A549 (cell line): ENCODE results near the gene LBH. TPM values are rescaled to one million over a fixed set of nuclear protein-coding genes. Genes with fewer than 3 reads are reported as not detected.

ENCODE experiments used
- ATAC-seq, 2 experiments: fragments of 200-7000 bp in 1 of 2; fragments of >200 bp in 1 of 2; cut with Nextera tagmentation in 1 of 2; cut with Tn5 transposase in 1 of 2; 3 replicates each; pipeline versions ENCODE4 v1.8.0 to v1.9.1; 2018 to 2020; ENCODE audit warnings: mild to moderate bottlenecking in 1 of 2, moderate library complexity in 1 of 2
- CTCF ChIA-PET: fragments of 300-600 bp; sonication (Branson Sonifier 250); formaldehyde crosslinking; extraction: SDS; loops from one replicate; lab custom pipeline; 2021; ENCODE audit warnings: antibody characterized with exemption, inconsistent platforms; lab: Yijun Ruan, JAX
- POLR2A ChIA-PET: fragments of 350-600 bp; formaldehyde crosslinking; extraction: SDS; loops from one replicate; lab custom pipeline; 2021; ENCODE audit warnings: antibody characterized with exemption, inconsistent platforms; lab: Yijun Ruan, JAX
- DNase-seq, 2 experiments: peaks; one replicate each; pipeline versions ENCODE4 v3.0.0 to v3.0.0-alpha.2; 2011 to 2016; ENCODE audit warnings: low read depth in 1 of 2, low spot score in 1 of 2
- FAIRE-seq: peaks from 2 replicates; lab custom pipeline; 2011; peaks lifted over from hg19 to GRCh38; lab: Jason Lieb, UNC
- H3K27ac ChIP-seq, 2 experiments: fragments of >200 bp; sonication (Bioruptor Twin); formaldehyde crosslinking; 3 replicates each; pipeline ENCODE4 v1.5.1; 2016 to 2017
- H3K4me1 ChIP-seq: fragments of >200 bp; sonication (Bioruptor Twin); formaldehyde crosslinking; 3 replicates; pipeline ENCODE4 v1.6.1; 2016
- H3K4me2 ChIP-seq: fragments of >200 bp; sonication (Bioruptor Twin); formaldehyde crosslinking; 3 replicates; pipeline ENCODE4 v1.6.1; 2016
- H3K4me3 ChIP-seq: fragments of >200 bp; sonication (Bioruptor Twin); formaldehyde crosslinking; 3 replicates; pipeline ENCODE4 v1.5.1; 2016
- H3K9me3 ChIP-seq: fragments of >200 bp; sonication (Bioruptor Twin); formaldehyde crosslinking; 3 replicates; pipeline ENCODE4 v1.6.1; 2016
- CBX8 ChIP-seq: fragments of 200-600 bp; sonication (generic); IDR thresholded peaks from 2 replicates; pipeline ENCODE4 v1.6.1; 2016
- CEBPB ChIP-seq, 2 experiments: fragments of >200 bp in 1 of 2; sonication (Bioruptor Twin) in 1 of 2; formaldehyde crosslinking in 1 of 2; IDR thresholded peaks; 2 replicates each; pipeline ENCODE4 v1.6.1; 2012 to 2016
- CHD4 ChIP-seq: fragments of 200-600 bp; sonication (generic); IDR thresholded peaks from 2 replicates; pipeline ENCODE4 v1.6.1; 2016; ENCODE audit warnings: antibody characterized with exemption, mild to moderate bottlenecking, borderline replicate concordance
- EHMT2 ChIP-seq: fragments of 200-600 bp; sonication (generic); IDR thresholded peaks from 2 replicates; pipeline ENCODE4 v1.6.1; 2016; ENCODE audit warnings: antibody characterized with exemption, low read depth, mild to moderate bottlenecking, moderate library complexity
- FOXS1 ChIP-seq: fragments of 250-450 bp; sonication (Bioruptor Pico); IDR thresholded peaks from 2 replicates; pipeline ENCODE4 v1.5.0; 2020; ENCODE audit warnings: mild to moderate bottlenecking, moderate library complexity
- GATA3 ChIP-seq: IDR thresholded peaks from 2 replicates; pipeline ENCODE4 v1.6.1; 2012; ENCODE audit warnings: borderline replicate concordance
- HOXA7 ChIP-seq: fragments of 250-450 bp; sonication (Bioruptor Pico); IDR thresholded peaks from 2 replicates; pipeline ENCODE4 v1.5.0; 2020; ENCODE audit warnings: mild to moderate bottlenecking, moderate library complexity
- HOXB5 ChIP-seq: fragments of 250-450 bp; sonication (Bioruptor Pico); IDR thresholded peaks from 2 replicates; pipeline ENCODE4 v1.5.0; 2020; ENCODE audit warnings: mild to moderate bottlenecking, moderate library complexity
- JUN ChIP-seq, 2 experiments: fragments of >200 bp; sonication (Bioruptor Twin); formaldehyde crosslinking; IDR thresholded peaks; 2 replicates in 1 of 2; 3 replicates in 1 of 2; pipeline ENCODE4 v1.6.1; 2016 to 2017
- JUNB ChIP-seq: fragments of >200 bp; sonication (Bioruptor Twin); formaldehyde crosslinking; IDR thresholded peaks from 2 replicates; pipeline ENCODE4 v1.6.1; 2016
- MAFK ChIP-seq: fragments of 450-650 bp; IDR thresholded peaks from 2 replicates; pipeline ENCODE4 v1.6.1; 2014; ENCODE audit not compliant: partially characterized antibody
- MAZ ChIP-seq: fragments of 150-350 bp; IDR thresholded peaks from 2 replicates; pipeline ENCODE4 v1.6.1; 2014; ENCODE audit warnings: antibody characterized with exemption, low read depth, low read length, borderline replicate concordance
- MYC ChIP-seq: IDR thresholded peaks from 2 replicates; pipeline ENCODE4 v1.6.1; 2012; ENCODE audit warnings: mild to moderate bottlenecking, inconsistent platforms, low read length, improper control_type of control experiment, borderline replicate concordance
- NPAS2 ChIP-seq: fragments of 250-450 bp; sonication (Bioruptor Pico); IDR thresholded peaks from 2 replicates; pipeline ENCODE4 v1.8.0; 2022; ENCODE audit warnings: mild to moderate bottlenecking, moderate library complexity, borderline replicate concordance
- PHF8 ChIP-seq: fragments of 200-600 bp; sonication (generic); IDR thresholded peaks from 2 replicates; pipeline ENCODE4 v1.6.1; 2016; ENCODE audit warnings: low read depth, mild to moderate bottlenecking, antibody characterized with exemption, moderate library complexity, borderline replicate concordance
- POLR2A ChIP-seq: IDR thresholded peaks from 2 replicates; pipeline ENCODE4 v1.6.1; 2012; ENCODE audit warnings: mild to moderate bottlenecking, low read length
- RARB ChIP-seq: fragments of 250-450 bp; sonication (Bioruptor Pico); IDR thresholded peaks from 2 replicates; pipeline ENCODE4 v1.8.0; 2021; ENCODE audit warnings: mild to moderate bottlenecking, moderate library complexity
- RFX5 ChIP-seq: fragments of 450-650 bp; IDR thresholded peaks from 2 replicates; pipeline ENCODE4 v1.7.1; 2014; ENCODE audit warnings: antibody characterized with exemption, mild to moderate bottlenecking, moderate library complexity
- RNF2 ChIP-seq: fragments of 200-600 bp; sonication (generic); IDR thresholded peaks from 2 replicates; pipeline ENCODE4 v1.6.1; 2016; ENCODE audit warnings: low read depth, mild to moderate bottlenecking, antibody characterized with exemption, moderate library complexity, borderline replicate concordance
- TP53 ChIP-seq: fragments of 250-450 bp; sonication (Bioruptor Pico); IDR thresholded peaks from 2 replicates; pipeline ENCODE4 v1.5.0; 2021; ENCODE audit warnings: mild to moderate bottlenecking, moderate library complexity
- ZFP36 ChIP-seq: fragments of 450-650 bp; IDR thresholded peaks from 2 replicates; pipeline ENCODE4 v1.6.1; 2014; ENCODE audit warnings: borderline replicate concordance; ENCODE audit not compliant: partially characterized antibody
- ZSCAN20 ChIP-seq: fragments of 250-450 bp; sonication (Bioruptor Pico); IDR thresholded peaks from 2 replicates; pipeline ENCODE4 v1.8.0; 2022; ENCODE audit warnings: mild to moderate bottlenecking, moderate library complexity
- WGBS: methylation state at CpG from one replicate; pipeline ENCODE4 v1.1.6; 2017; ENCODE audit errors: missing lambda C conversion rate; 5-methylcytosine and 5-hydroxymethylcytosine counted together
- polyA plus RNA-seq, 4 experiments: library from polyadenylated mRNA; depleted of rRNA in 3 of 4; stranded (reverse); fragments of >200 nt; fragmentation: RNase III in 1 of 4; extraction: RNeasy Plus Mini Kit Qiagen cat#74134 plus additional on column Dnase treatment in 1 of 4; gene quantifications; 2 replicates in 3 of 4; 3 replicates in 1 of 4; pipeline ENCODE4 v1.2.3, GENCODE V29; 2011 to 2017
- TF ChIP-seq, protein P1 (sequence below): fragments of 250-450 bp; sonication (Bioruptor Pico); IDR thresholded peaks from 2 replicates; pipeline ENCODE4 v1.5.0; 2020; ENCODE audit warnings: low read depth, mild to moderate bottlenecking, moderate library complexity
- TF ChIP-seq, protein P2 (sequence below): fragments of >200 bp; sonication (Bioruptor Twin); formaldehyde crosslinking; IDR thresholded peaks from 3 replicates; pipeline ENCODE4 v1.6.1; 2016
- TF ChIP-seq, protein P3 (sequence below): fragments of 150-350 bp; IDR thresholded peaks from 2 replicates; pipeline ENCODE4 v1.6.1; 2014; ENCODE audit warnings: low read depth, mild to moderate bottlenecking, low read length
- TF ChIP-seq, protein P4 (sequence below): fragments of 450-650 bp; IDR thresholded peaks from 2 replicates; pipeline ENCODE4 v1.6.1; 2014; ENCODE audit warnings: antibody characterized with exemption
- TF ChIP-seq, protein P5 (sequence below): IDR thresholded peaks from 2 replicates; pipeline ENCODE4 v1.6.1; 2012
- TF ChIP-seq, protein P6 (sequence below): fragments of 200-600 bp; sonication (generic); IDR thresholded peaks from 2 replicates; pipeline ENCODE4 v1.6.1; 2016; ENCODE audit warnings: antibody characterized with exemption, mild to moderate bottlenecking, moderate library complexity
- TF ChIP-seq, protein P7 (sequence below): IDR thresholded peaks from 2 replicates; pipeline ENCODE4 v1.6.1; 2012
- TF ChIP-seq, protein P8 (sequence below): fragments of >200 bp; sonication (Bioruptor Twin); formaldehyde crosslinking; IDR thresholded peaks from 2 replicates; pipeline ENCODE4 v1.6.1; 2016

Gene LBH
- polyA plus RNA-seq, 2 of the 4 experiments (the other 2 are of a cell fraction): 163 to 216 TPM

DNA sequence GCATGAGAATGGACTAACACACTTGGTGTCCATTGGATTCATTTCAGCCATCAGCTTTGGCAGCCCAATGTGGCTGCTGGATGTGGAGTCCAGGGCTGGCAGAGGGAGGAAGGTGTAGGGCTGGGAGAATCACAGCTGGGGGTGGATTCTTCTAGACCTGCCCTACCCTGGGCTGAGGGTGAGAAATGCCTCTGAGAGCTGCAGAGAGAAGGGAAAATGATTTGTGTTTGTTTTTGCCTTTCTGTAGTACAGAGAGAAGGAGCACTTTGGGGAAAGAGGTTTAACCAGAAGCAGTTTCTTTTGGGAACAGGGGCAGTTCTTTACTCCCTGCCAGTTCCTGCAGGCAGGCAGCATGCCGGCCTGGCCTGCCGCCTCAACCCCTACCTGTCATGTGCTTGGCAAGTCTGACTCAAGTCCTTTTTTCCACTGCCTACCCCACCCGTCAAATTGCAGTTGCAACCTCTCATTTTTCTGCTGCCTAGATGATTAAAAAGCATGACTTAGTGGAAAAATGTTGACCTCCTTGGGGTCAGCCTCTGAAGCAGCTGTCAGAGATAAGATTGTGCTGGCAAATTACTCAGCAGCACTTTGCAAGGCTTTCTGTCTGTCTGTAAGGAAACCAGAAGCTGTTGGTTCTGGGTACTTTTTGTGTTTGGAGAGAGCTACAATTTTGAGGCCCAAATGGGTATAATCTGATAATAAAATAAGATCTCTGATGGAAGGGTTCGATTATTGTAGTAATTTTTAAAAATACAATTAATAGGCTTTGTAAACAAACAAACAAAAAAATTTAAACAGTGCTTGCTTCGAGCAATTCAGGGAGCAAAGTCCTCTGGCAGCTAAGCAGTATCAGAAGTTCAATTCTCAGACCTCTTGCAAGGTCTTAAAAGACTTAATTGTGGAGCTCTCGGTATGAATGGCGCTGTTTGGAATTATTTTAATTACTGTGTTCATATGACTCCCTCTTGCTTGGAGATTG lies 21.7 kb downstream of the LBH start:
- ChIA-PET CTCF (interaction anchor here (0.8 to 14.6 kb wide), 6 partner anchors 10 to 458 kb away, joined by 3 to 135 read pairs (median 6); no protein-coding TSS in a partner anchor), POLR2A (interaction anchor here (0.5 to 2.0 kb wide), 7 partner anchors 8 to 41 kb away, joined by 3 to 8 read pairs (median 4); no protein-coding TSS in a partner anchor)
- peak overlapping the region; percentile 12; the same call in 1 of the 3 replicates for H3K4me3 ChIP-seq
- H3K27ac ChIP-seq: peak overlapping the region; percentile 78 to 83
- H3K9me3 ChIP-seq: no peaks in the 10 kb centered on the region
- WGBS: 20% methylated on average over 7 of the region's 7 CpGs
- H3K4me2 ChIP-seq: peak overlapping the region; percentile 67
- FAIRE-seq (no peak), ATAC-seq (peak; percentile 75 to 87), DNase-seq (peak; percentile 67 to 87)
- peaks cover 80% of the 10 kb centered on the region for H3K4me1 ChIP-seq
- TF ChIP-seq HOXB5 (CRISPR knock-in tag): no peak
- TF ChIP-seq MYC: no peak; the same call in 1 of the 2 replicates
- no peak for TF ChIP-seq HOXA7 (CRISPR knock-in tag)
- no peak for TF ChIP-seq PHF8
- TF ChIP-seq FOXS1 (CRISPR knock-in tag): no peak
- TF ChIP-seq EHMT2: no peak
- TF ChIP-seq RARB (CRISPR knock-in tag): no peak
- no peak for TF ChIP-seq TP53 (CRISPR knock-in tag)
- TF ChIP-seq, protein P1, sequence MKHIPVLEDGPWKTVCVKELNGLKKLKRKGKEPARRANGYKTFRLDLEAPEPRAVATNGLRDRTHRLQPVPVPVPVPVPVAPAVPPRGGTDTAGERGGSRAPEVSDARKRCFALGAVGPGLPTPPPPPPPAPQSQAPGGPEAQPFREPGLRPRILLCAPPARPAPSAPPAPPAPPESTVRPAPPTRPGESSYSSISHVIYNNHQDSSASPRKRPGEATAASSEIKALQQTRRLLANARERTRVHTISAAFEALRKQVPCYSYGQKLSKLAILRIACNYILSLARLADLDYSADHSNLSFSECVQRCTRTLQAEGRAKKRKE (CRISPR knock-in tag): no peak
- peak in 1 of 2 experiments; percentile 54; a peak in 2 of 4 replicates for TF ChIP-seq CEBPB (IDR thresholded peaks at IDR 0.05)
- TF ChIP-seq ZSCAN20 (CRISPR knock-in tag): no peak
- TF ChIP-seq, protein P2, sequence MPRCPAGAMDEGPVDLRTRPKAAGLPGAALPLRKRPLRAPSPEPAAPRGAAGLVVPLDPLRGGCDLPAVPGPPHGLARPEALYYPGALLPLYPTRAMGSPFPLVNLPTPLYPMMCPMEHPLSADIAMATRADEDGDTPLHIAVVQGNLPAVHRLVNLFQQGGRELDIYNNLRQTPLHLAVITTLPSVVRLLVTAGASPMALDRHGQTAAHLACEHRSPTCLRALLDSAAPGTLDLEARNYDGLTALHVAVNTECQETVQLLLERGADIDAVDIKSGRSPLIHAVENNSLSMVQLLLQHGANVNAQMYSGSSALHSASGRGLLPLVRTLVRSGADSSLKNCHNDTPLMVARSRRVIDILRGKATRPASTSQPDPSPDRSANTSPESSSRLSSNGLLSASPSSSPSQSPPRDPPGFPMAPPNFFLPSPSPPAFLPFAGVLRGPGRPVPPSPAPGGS: no peak
- TF ChIP-seq, protein P3, sequence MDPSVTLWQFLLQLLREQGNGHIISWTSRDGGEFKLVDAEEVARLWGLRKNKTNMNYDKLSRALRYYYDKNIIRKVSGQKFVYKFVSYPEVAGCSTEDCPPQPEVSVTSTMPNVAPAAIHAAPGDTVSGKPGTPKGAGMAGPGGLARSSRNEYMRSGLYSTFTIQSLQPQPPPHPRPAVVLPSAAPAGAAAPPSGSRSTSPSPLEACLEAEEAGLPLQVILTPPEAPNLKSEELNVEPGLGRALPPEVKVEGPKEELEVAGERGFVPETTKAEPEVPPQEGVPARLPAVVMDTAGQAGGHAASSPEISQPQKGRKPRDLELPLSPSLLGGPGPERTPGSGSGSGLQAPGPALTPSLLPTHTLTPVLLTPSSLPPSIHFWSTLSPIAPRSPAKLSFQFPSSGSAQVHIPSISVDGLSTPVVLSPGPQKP: no peak
- TF ChIP-seq RNF2: no peak
- TF ChIP-seq, protein P4, sequence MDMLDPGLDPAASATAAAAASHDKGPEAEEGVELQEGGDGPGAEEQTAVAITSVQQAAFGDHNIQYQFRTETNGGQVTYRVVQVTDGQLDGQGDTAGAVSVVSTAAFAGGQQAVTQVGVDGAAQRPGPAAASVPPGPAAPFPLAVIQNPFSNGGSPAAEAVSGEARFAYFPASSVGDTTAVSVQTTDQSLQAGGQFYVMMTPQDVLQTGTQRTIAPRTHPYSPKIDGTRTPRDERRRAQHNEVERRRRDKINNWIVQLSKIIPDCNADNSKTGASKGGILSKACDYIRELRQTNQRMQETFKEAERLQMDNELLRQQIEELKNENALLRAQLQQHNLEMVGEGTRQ: no peak
- no peak for TF ChIP-seq RFX5
- TF ChIP-seq, protein P5, sequence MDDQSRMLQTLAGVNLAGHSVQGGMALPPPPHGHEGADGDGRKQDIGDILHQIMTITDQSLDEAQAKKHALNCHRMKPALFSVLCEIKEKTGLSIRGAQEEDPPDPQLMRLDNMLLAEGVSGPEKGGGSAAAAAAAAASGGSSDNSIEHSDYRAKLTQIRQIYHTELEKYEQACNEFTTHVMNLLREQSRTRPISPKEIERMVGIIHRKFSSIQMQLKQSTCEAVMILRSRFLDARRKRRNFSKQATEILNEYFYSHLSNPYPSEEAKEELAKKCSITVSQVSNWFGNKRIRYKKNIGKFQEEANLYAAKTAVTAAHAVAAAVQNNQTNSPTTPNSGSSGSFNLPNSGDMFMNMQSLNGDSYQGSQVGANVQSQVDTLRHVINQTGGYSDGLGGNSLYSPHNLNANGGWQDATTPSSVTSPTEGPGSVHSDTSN: 0 out of 2 replicates have a peak, but pooled peaks have one; percentile 43
- TF ChIP-seq, protein P6, sequence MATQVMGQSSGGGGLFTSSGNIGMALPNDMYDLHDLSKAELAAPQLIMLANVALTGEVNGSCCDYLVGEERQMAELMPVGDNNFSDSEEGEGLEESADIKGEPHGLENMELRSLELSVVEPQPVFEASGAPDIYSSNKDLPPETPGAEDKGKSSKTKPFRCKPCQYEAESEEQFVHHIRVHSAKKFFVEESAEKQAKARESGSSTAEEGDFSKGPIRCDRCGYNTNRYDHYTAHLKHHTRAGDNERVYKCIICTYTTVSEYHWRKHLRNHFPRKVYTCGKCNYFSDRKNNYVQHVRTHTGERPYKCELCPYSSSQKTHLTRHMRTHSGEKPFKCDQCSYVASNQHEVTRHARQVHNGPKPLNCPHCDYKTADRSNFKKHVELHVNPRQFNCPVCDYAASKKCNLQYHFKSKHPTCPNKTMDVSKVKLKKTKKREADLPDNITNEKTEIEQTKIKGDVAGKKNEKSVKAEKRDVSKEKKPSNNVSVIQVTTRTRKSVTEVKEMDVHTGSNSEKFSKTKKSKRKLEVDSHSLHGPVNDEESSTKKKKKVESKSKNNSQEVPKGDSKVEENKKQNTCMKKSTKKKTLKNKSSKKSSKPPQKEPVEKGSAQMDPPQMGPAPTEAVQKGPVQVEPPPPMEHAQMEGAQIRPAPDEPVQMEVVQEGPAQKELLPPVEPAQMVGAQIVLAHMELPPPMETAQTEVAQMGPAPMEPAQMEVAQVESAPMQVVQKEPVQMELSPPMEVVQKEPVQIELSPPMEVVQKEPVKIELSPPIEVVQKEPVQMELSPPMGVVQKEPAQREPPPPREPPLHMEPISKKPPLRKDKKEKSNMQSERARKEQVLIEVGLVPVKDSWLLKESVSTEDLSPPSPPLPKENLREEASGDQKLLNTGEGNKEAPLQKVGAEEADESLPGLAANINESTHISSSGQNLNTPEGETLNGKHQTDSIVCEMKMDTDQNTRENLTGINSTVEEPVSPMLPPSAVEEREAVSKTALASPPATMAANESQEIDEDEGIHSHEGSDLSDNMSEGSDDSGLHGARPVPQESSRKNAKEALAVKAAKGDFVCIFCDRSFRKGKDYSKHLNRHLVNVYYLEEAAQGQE: no peak
- TF ChIP-seq POLR2A: no peak
- no peak for TF ChIP-seq MAZ
- no peak for TF ChIP-seq ZFP36
- TF ChIP-seq GATA3: peak; percentile 79; the same call in 1 of the 2 replicates
- TF ChIP-seq, protein P7, sequence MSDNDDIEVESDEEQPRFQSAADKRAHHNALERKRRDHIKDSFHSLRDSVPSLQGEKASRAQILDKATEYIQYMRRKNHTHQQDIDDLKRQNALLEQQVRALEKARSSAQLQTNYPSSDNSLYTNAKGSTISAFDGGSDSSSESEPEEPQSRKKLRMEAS: peak; percentile 90
- TF ChIP-seq, protein P8, sequence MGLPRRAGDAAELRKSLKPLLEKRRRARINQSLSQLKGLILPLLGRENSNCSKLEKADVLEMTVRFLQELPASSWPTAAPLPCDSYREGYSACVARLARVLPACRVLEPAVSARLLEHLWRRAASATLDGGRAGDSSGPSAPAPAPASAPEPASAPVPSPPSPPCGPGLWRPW: no peak
- TF ChIP-seq NPAS2: no peak
- TF ChIP-seq CBX8: no peak
- TF ChIP-seq CHD4: no peak
- TF ChIP-seq JUNB: 0 out of 2 replicates have a peak, but pooled peaks have one; percentile 14
- peak; percentile 91 for TF ChIP-seq MAFK
- no peak for TF ChIP-seq JUN (IDR thresholded peaks at IDR 0.05)
